GM21737 (cell line): ENCODE data around the gene TEAD2.

Experiments used
- ATAC-seq: cut with Tn5 transposase; IDR thresholded peaks from one replicate; pipeline ENCODE4 v1.9.1; 2021; ENCODE audit warnings: mild to moderate bottlenecking, moderate library complexity; ENCODE audit not compliant: unreplicated experiment

Gene TEAD2

GRCh38 chr19:49362048-49362928 lies at the start of gene TEAD2:
TSS of gene TEAD2 (minus strand) at chr19:49362416. CDS start at chr19:49360075, 2,341 bp downstream.
- no peak for ATAC-seq

GRCh38 chr19:49411681-49412326 lies 49.6 kb upstream of the TEAD2 start:
- ATAC-seq = no peak

- ATAC-seq = no peak
These were observed 47.3 kb upstream of the TEAD2 start for GRCh38 chr19:49409441-49410029.

GRCh38 chr19:49408816-49409440 lies 46.7 kb upstream of the TEAD2 start:
- ATAC-seq = no peak

GRCh38 chr19:49407482-49408015 lies 45.3 kb upstream of the TEAD2 start:
- no peak for ATAC-seq

GRCh38 chr19:49407079-49407478 lies 44.9 kb upstream of the TEAD2 start:
- no peak for ATAC-seq

- ATAC-seq = no peak
These were observed 41.4 kb upstream of the TEAD2 start for GRCh38 chr19:49403404-49404187.

GRCh38 chr19:49400029-49400428 lies 37.8 kb upstream of the TEAD2 start:
- ATAC-seq = no peak

- ATAC-seq = no peak
These were observed 36.7 kb upstream of the TEAD2 start for GRCh38 chr19:49398931-49399330.

- no peak for ATAC-seq
These were observed 35.9 kb upstream of the TEAD2 start for GRCh38 chr19:49398001-49398615.

GRCh38 chr19:49396738-49397505 lies 34.7 kb upstream of the TEAD2 start:
- no peak for ATAC-seq

- ATAC-seq = no peak
These were observed 33.6 kb upstream of the TEAD2 start for GRCh38 chr19:49395581-49396407.

GRCh38 chr19:49393881-49394280 lies 31.7 kb upstream of the TEAD2 start:
- ATAC-seq = no peak

GRCh38 chr19:49391581-49392399 lies 29.6 kb upstream of the TEAD2 start:
- ATAC-seq = no peak

- no peak for ATAC-seq
These were observed 28.7 kb upstream of the TEAD2 start for GRCh38 chr19:49390929-49391359.

- ATAC-seq = no peak
These were observed 28.1 kb upstream of the TEAD2 start for GRCh38 chr19:49390131-49390928.

GRCh38 chr19:49389406-49389805 lies 27.2 kb upstream of the TEAD2 start:
- no peak for ATAC-seq
